GM21381 (cell line): ENCODE measurements around the gene ZNF490.
"Not testable (repeated sequence)": the region's sequence is repeated elsewhere in the genome, so short reads cannot be mapped to it uniquely, and the experiment has no call there.

Experiments used
- ATAC-seq: cut with Tn5 transposase; IDR thresholded peaks from one replicate; pipeline ENCODE4 v1.9.1; 2021; ENCODE audit warnings: mild to moderate bottlenecking, moderate library complexity; ENCODE audit not compliant: unreplicated experiment

The ZNF490 gene

GRCh38 chr19:12623361-12624031 is 12.9 kb upstream of the ZNF490 start:
- ATAC-seq, result no peak

- not testable (repeated sequence) for ATAC-seq
Observed at GRCh38 chr19:12621253-12622024, 10.8 kb upstream of the ZNF490 start.

GRCh38 chr19:12617646-12618045 is 7.0 kb upstream of the ZNF490 start:
- ATAC-seq, result no peak

- no peak for ATAC-seq
Observed at GRCh38 chr19:12611361-12611699, 717 bp upstream of the ZNF490 start.

GRCh38 chr19:12607631-12608030 is 3.0 kb downstream of the ZNF490 start:
- ATAC-seq, result no peak

GRCh38 chr19:12606796-12607195 is 3.8 kb downstream of the ZNF490 start:
- ATAC-seq, result no peak

- peak; percentile 58 for ATAC-seq
Observed at GRCh38 chr19:12603714-12604113, 6.9 kb downstream of the ZNF490 start.

GRCh38 chr19:12597594-12597993 is 13.0 kb downstream of the ZNF490 start:
- no peak for ATAC-seq

GRCh38 chr19:12596927-12597548 is 13.6 kb downstream of the ZNF490 start:
- ATAC-seq, result no peak

- no peak for ATAC-seq
Observed at GRCh38 chr19:12596485-12596884, 14.1 kb downstream of the ZNF490 start.

GRCh38 chr19:12581100-12581499 is 29.5 kb downstream of the ZNF490 start:
- no peak for ATAC-seq

- ATAC-seq, result no peak
Observed at GRCh38 chr19:12580180-12580694, 30.4 kb downstream of the ZNF490 start.

GRCh38 chr19:12578641-12579040 is 32.0 kb downstream of the ZNF490 start:
- no peak for ATAC-seq

GRCh38 chr19:12574036-12574435 is 36.6 kb downstream of the ZNF490 start:
- ATAC-seq, result no peak

GRCh38 chr19:12567951-12568350 is 42.7 kb downstream of the ZNF490 start:
- ATAC-seq, result no peak

- ATAC-seq, result not testable (repeated sequence)
Observed at GRCh38 chr19:12566380-12566779, 44.2 kb downstream of the ZNF490 start.

GRCh38 chr19:12564016-12564664 is 46.5 kb downstream of the ZNF490 start:
- ATAC-seq, result no peak

GRCh38 chr19:12555456-12555930 is 55.1 kb downstream of the ZNF490 start:
- no peak for ATAC-seq

GRCh38 chr19:12551060-12551832 is 59.4 kb downstream of the ZNF490 start, which contains the start of gene ZNF564:
Gene ZNF564 (minus strand): TSS chr19:12551482. CDS start chr19:12551332, 150 bp downstream.
- ATAC-seq, result peak; percentile 97

- no peak for ATAC-seq
Observed at GRCh38 chr19:12546903-12547302, 63.7 kb downstream of the ZNF490 start.
